Fibroblast of pulmonary artery (primary cell): ENCODE results near the gene ARHGAP15.

Experiments used
- DNase-seq: peaks from one replicate; pipeline ENCODE4 v3.0.0-alpha.2; 2010; ENCODE audit warnings: low read depth
- H3K4me3 ChIP-seq: replicated peaks from 2 replicates; pipeline ENCODE4 v1.5.1; 2011; ENCODE audit warnings: low read depth, mild to moderate bottlenecking, control low read depth, low read length, moderate library complexity
- CTCF ChIP-seq: IDR thresholded peaks from 2 replicates; pipeline ENCODE4 v1.5.1; 2011; ENCODE audit warnings: mild to moderate bottlenecking, control low read depth, low read length, inconsistent platforms; ENCODE audit errors: missing control alignments

The ARHGAP15 gene

GRCh38 chr2:143607231-143608062 lies 478.2 kb downstream of the ARHGAP15 start:
- DNase-seq, result peak; percentile 10
- no peak for TF ChIP-seq CTCF

GRCh38 chr2:143608063-143608423 lies 478.8 kb downstream of the ARHGAP15 start:
- no peak for TF ChIP-seq CTCF
- DNase-seq, result no peak
- H3K4me3 ChIP-seq, result no peak overlapping the region

More at GRCh38 chr2:143607231-143608062, 478.2 kb downstream of the ARHGAP15 start:
- H3K4me3 ChIP-seq, result no peak overlapping the region

GRCh38 chr2:143608758-143609157 lies 479.5 kb downstream of the ARHGAP15 start:
- no peak for TF ChIP-seq CTCF
- DNase-seq, result no peak
- H3K4me3 ChIP-seq, result no peak overlapping the region

GRCh38 chr2:143611336-143611735 lies 482.1 kb downstream of the ARHGAP15 start:
- TF ChIP-seq CTCF, result no peak
- H3K4me3 ChIP-seq, result no peak overlapping the region
- DNase-seq, result no peak

GRCh38 chr2:143615562-143615961 lies 486.3 kb downstream of the ARHGAP15 start:
- no peak overlapping the region for H3K4me3 ChIP-seq
- TF ChIP-seq CTCF, result no peak
- DNase-seq, result peak; percentile 79

GRCh38 chr2:143616452-143616851 lies 487.2 kb downstream of the ARHGAP15 start:
- no peak for DNase-seq
- H3K4me3 ChIP-seq, result no peak overlapping the region
- no peak for TF ChIP-seq CTCF
